CD4-positive, alpha-beta T cell (primary cell): ENCODE results near the gene S100A3. TPM values are rescaled to one million over a fixed set of nuclear protein-coding genes. Genes with fewer than 3 reads are reported as not detected.

ENCODE experiments used
- ATAC-seq: fragments of 200-7000 bp; cut with Tn5 transposase; one replicate; pipeline ENCODE4 v1.10.0; 2022; ENCODE audit warnings: mild to moderate bottlenecking; ENCODE audit not compliant: poor library complexity
- CTCF ChIA-PET: fragments of 350-600 bp; sonication (Branson Sonifier 250); formaldehyde crosslinking; loops from one replicate; lab custom pipeline; 2021; ENCODE audit warnings: antibody characterized with exemption, inconsistent platforms; lab: Charles Lee
- POLR2A ChIA-PET: fragments of 350-600 bp; sonication (Branson Sonifier 250); formaldehyde crosslinking; loops from one replicate; lab custom pipeline; 2021; ENCODE audit warnings: antibody characterized with exemption, inconsistent platforms; lab: Charles Lee
- DNase-seq, 14 experiments: peaks; one replicate each; pipeline ENCODE4 v3.0.0-alpha.2; 2013 to 2020; ENCODE audit warnings: mixed read lengths in 2 of 14
- H3K27ac ChIP-seq, 2 donors: one replicate each; pipeline versions ENCODE4 v1.5.1 to v1.7.0; 2013; ENCODE audit warnings: low read length in 2 of 2, low read depth in 1 of 2, mild to moderate bottlenecking in 1 of 2
- H3K27me3 ChIP-seq, 2 experiments: 1 replicate in 1 of 2; 2 replicates in 1 of 2; pipeline versions ENCODE4 v1.6.1 to v1.7.0; 2013; ENCODE audit warnings: low read length in 2 of 2, control low read depth in 1 of 2, mild to moderate bottlenecking in 1 of 2, moderate library complexity in 1 of 2; ENCODE audit not compliant: insufficient read depth in 2 of 2, control insufficient read depth in 1 of 2
- H3K36me3 ChIP-seq: one replicate; pipeline ENCODE4 v1.6.1; 2013; ENCODE audit warnings: low read length, control low read depth; ENCODE audit not compliant: insufficient read depth
- H3K4me1 ChIP-seq: one replicate; pipeline ENCODE4 v1.6.1; 2013; ENCODE audit warnings: low read length, control low read depth; ENCODE audit not compliant: insufficient read depth
- H3K4me3 ChIP-seq: one replicate; pipeline ENCODE4 v1.5.1; 2013; ENCODE audit warnings: mild to moderate bottlenecking, low read length, moderate library complexity
- H3K9me3 ChIP-seq, 2 experiments: 1 replicate in 1 of 2; 2 replicates in 1 of 2; pipeline versions ENCODE4 v1.6.1 to v1.7.0; 2013; ENCODE audit warnings: low read length in 2 of 2, mild to moderate bottlenecking in 2 of 2, control low read depth in 1 of 2, moderate library complexity in 1 of 2; ENCODE audit not compliant: control insufficient read depth in 1 of 2, insufficient read depth in 1 of 2
- H3K27ac Mint-ChIP-seq: one replicate; pipeline ENCODE4 v1.8.0; 2020; ENCODE audit warnings: mixed read lengths
- H3K27me3 Mint-ChIP-seq: one replicate; pipeline ENCODE4 v1.8.0; 2021; ENCODE audit warnings: mixed read lengths
- H3K36me3 Mint-ChIP-seq: one replicate; pipeline ENCODE4 v1.8.0; 2021; ENCODE audit warnings: low read depth, mixed read lengths
- H3K4me1 Mint-ChIP-seq: one replicate; pipeline ENCODE4 v1.8.0; 2021; ENCODE audit warnings: low read depth, mixed read lengths
- H3K4me3 Mint-ChIP-seq: one replicate; pipeline ENCODE4 v1.8.0; 2020; ENCODE audit warnings: mild to moderate bottlenecking, mixed read lengths
- H3K9me3 Mint-ChIP-seq: one replicate; pipeline ENCODE4 v1.8.0; 2020; ENCODE audit warnings: mixed read lengths
- intact Hi-C, 2 experiments: fragments of 100-400 bp; cut with DNase I in 1 of 2; cut with micrococcal nuclease in 1 of 2; formaldehyde crosslinking; loops; one replicate each; pipeline versions ENCODE4 v1.15.1 to v1.9.0; 2023 to 2025; cut with DNase I, micrococcal nuclease
- total RNA-seq, 174 experiments: library from RNA in 2 of 174; stranded (reverse) in 2 of 174; gene quantifications; one replicate each; pipeline ENCODE4 v1.2.3 and lab custom pipeline; 2021 to 2026
- TF ChIP-seq, protein P1 (sequence below): fragments of 200-600 bp; IDR thresholded peaks from one replicate; pipeline ENCODE4 v1.8.0; 2022; ENCODE audit warnings: antibody characterized with exemption, mild to moderate bottlenecking

Gene S100A3
- total RNA-seq, 2 experiments from 2014 or later, result not detected

DNA sequence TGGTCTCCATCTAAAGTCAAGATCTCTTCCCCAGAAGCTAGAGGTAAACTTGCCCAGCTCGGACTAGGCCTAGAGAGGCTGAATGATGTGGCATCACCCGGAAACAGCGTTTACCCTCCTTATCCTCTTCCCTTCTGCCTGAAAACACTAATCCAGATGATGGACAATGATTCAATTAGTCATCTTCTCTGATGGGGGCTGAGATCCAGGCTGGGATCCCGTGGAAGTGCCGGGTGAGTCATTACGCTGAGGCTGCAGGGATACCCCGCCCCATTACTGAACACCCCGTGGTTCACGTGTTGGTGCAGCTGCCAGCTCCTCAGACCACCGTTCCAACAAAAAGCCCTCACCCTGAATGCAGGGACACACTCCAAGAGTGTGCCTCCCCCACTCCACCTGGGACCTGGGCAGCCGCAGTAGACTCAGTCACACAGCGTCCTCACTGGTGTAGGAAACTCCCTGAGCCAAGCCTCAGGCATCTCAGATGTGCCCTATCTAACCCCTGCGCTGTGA lies 15.3 kb downstream of the S100A3 start:
- intact Hi-C loops, result loop anchor here (1.0 to 5.0 kb wide), 4 partner anchors 22 to 139 kb away; partner anchors contain the start of genes ILF2 (in 1 of the 2) and S100A2 (in 1 of the 2)
- Histone ChIP-seq H3K27me3 (no peaks in the 10 kb centered on the region), H3K36me3 (peaks cover 11% of the 10 kb centered on the region), H3K4me3 (peak overlapping the region; percentile 79), H3K27ac (peak overlapping the region; percentile 87 to 95), H3K9me3 (no peaks in the 10 kb centered on the region), H3K4me1 (peaks cover 67% of the 10 kb centered on the region)
- peak overlapping the region; percentile 99 for H3K27ac Mint-ChIP-seq
- H3K4me1 Mint-ChIP-seq, result peaks cover 71% of the 10 kb centered on the region
- peak overlapping the region; percentile 97 for H3K4me3 Mint-ChIP-seq
- TF ChIP-seq, protein P1, sequence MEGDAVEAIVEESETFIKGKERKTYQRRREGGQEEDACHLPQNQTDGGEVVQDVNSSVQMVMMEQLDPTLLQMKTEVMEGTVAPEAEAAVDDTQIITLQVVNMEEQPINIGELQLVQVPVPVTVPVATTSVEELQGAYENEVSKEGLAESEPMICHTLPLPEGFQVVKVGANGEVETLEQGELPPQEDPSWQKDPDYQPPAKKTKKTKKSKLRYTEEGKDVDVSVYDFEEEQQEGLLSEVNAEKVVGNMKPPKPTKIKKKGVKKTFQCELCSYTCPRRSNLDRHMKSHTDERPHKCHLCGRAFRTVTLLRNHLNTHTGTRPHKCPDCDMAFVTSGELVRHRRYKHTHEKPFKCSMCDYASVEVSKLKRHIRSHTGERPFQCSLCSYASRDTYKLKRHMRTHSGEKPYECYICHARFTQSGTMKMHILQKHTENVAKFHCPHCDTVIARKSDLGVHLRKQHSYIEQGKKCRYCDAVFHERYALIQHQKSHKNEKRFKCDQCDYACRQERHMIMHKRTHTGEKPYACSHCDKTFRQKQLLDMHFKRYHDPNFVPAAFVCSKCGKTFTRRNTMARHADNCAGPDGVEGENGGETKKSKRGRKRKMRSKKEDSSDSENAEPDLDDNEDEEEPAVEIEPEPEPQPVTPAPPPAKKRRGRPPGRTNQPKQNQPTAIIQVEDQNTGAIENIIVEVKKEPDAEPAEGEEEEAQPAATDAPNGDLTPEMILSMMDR, result no peak
- no peaks in the 10 kb centered on the region for H3K9me3 Mint-ChIP-seq
- DNase-seq (peak in 3 of 14 experiments; percentile 31 to 72 (median 61)), ATAC-seq (no peak)
- CTCF ChIA-PET, result interaction anchor here (0.6 to 6.0 kb wide), 8 partner anchors 10 to 115 kb away, joined by 3 to 69 read pairs (median 6); partner anchors contain the start of genes CHTOP, S100A2, S100A4 and S100A5
- no peaks in the 10 kb centered on the region for H3K27me3 Mint-ChIP-seq
- peaks cover 25% of the 10 kb centered on the region for H3K36me3 Mint-ChIP-seq
- POLR2A ChIA-PET, result interaction anchor here (1.3 to 6.4 kb wide), 6 partner anchors 11 to 100 kb away, joined by 3 to 246 read pairs (median 30); partner anchors contain the start of genes CHTOP, S100A2 and S100A4

DNA sequence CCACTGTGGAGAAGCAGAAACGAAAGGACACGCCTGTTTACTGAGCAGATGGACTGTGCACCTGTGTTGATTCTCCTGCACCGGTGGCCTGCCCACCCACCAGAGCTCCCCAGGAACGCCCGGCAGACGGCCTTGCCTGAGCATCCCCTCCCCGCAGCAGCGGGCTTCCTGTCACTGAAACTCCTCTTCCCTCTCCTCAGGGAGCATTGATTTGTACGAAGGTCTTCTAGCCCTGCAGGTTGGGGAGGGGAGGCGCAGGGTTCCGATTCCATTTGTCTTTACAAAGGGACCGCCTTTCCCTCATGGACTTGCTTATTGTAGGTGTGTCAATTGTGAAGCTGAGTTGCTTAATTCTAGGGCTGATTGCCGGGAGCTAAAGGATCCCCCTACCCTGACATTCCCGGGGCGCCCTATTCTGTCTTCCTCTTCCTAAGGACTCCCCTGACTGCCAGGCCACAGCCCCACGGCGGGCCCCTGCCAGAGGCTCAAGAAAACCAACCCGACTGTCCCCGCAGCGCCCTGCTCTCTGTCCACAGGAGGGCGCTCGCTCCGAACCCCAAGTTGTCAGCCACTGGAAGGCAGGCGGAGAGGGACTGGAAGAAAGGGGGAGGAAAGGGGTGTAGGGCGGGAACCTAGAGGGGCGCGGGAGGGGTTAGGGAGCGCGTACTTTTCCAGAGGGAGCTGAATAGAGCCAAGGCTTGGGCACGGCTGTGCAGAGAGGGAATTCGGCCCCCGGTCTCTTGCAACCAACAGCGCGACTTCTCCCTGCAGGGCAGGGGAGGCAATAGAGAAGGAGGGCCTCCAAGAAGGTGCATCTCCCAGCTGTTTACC lies 16.1 kb downstream of the S100A3 start:
- ChIA-PET POLR2A (interaction anchor here (0.6 to 6.4 kb wide), 14 partner anchors 8 to 175 kb away, joined by 3 to 246 read pairs (median 5); partner anchors contain the start of genes CHTOP, S100A2, S100A4 and S100A5), CTCF (interaction anchor here (0.6 to 6.0 kb wide), 15 partner anchors 9 to 399 kb away, joined by 3 to 69 read pairs (median 4); partner anchors contain the start of genes CHTOP, S100A2, S100A4 and S100A5)
- ATAC-seq, result peak; percentile 32
- peak overlapping the region; percentile 97 for H3K4me3 Mint-ChIP-seq
- no peaks in the 10 kb centered on the region for H3K9me3 Mint-ChIP-seq
- Histone ChIP-seq H3K4me1 (peaks cover 59% of the 10 kb centered on the region), H3K27me3 (no peaks in the 10 kb centered on the region), H3K27ac (peak overlapping the region; percentile 87 to 95), H3K4me3 (peak overlapping the region; percentile 79), H3K9me3 (no peaks in the 10 kb centered on the region), H3K36me3 (peaks cover 11% of the 10 kb centered on the region)
- intact Hi-C loops, result loop anchor here (1.0 to 5.0 kb wide), 4 partner anchors 22 to 139 kb away; partner anchors contain the start of genes ILF2 (in 1 of the 2) and S100A2 (in 1 of the 2)
- H3K27ac Mint-ChIP-seq, result peak overlapping the region; percentile 99
- peaks cover 65% of the 10 kb centered on the region for H3K4me1 Mint-ChIP-seq
- DNase-seq, result peak; percentile 61 to 89 (median 77)
- H3K36me3 Mint-ChIP-seq, result peaks cover 25% of the 10 kb centered on the region
- TF ChIP-seq, protein P1, result peak; percentile 88
- H3K27me3 Mint-ChIP-seq, result no peaks in the 10 kb centered on the region

DNA sequence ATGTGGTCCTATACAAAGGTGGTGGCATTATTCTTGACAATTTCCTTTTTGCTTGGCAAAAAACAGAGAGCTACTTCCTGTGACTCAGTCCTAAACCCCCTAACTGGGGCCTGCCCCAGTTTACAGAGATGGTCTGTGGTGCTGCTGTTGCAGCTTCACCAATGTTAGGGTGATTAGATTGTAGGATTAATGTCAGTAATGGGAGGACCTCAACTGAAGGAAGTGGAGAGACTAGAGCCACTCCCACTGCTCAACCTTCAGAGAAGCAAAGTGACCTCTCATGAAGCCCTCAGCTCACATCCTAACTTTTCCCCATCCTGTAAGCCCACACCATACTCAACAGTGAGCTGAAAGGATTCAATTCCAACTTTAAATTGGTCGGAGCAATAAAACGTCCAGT lies 16.9 kb downstream of the S100A3 start:
- ATAC-seq, result peak; percentile 9
- POLR2A ChIA-PET, result interaction anchor here (0.6 to 6.4 kb wide), 13 partner anchors 9 to 458 kb away, joined by 3 to 246 read pairs (median 5); partner anchors contain the start of genes CHTOP, CREB3L4, RPS27 and S100A2

More for the DNA sequence above, 16.9 kb downstream of the S100A3 start:
- peaks cover 25% of the 10 kb centered on the region for H3K36me3 Mint-ChIP-seq
- TF ChIP-seq, protein P1, result no peak
- peaks cover 61% of the 10 kb centered on the region for H3K4me1 Mint-ChIP-seq
- intact Hi-C loops, result loop anchor here in 1 of 2 experiments (5.0 kb wide), 1 partner anchor 140 kb away; the partner anchor contains the start of gene ILF2
- DNase-seq, result peak in 9 of 14 experiments; percentile 22 to 73 (median 40)
- no peak overlapping the region for H3K4me3 ChIP-seq
- peaks cover 11% of the 10 kb centered on the region for H3K36me3 ChIP-seq
- peak overlapping the region; percentile 1 to 87 for H3K27ac ChIP-seq
- peak overlapping the region; percentile 97 for H3K4me3 Mint-ChIP-seq
- no peaks in the 10 kb centered on the region for H3K9me3 ChIP-seq
- CTCF ChIA-PET, result interaction anchor here (0.9 to 6.0 kb wide), 11 partner anchors 8 to 146 kb away, joined by 3 to 69 read pairs (median 8); partner anchors contain the start of genes S100A2, S100A4 and S100A5
- peaks cover 55% of the 10 kb centered on the region for H3K4me1 ChIP-seq
- no peaks in the 10 kb centered on the region for H3K27me3 ChIP-seq
- no peaks in the 10 kb centered on the region for H3K27me3 Mint-ChIP-seq
- H3K9me3 Mint-ChIP-seq, result no peaks in the 10 kb centered on the region
- peak overlapping the region; percentile 99 for H3K27ac Mint-ChIP-seq
